Suprapubic skin (tissue), 4 donors: Measurements from ENCODE around the gene ZNF541.

Source experiments
- CTCF ChIP-seq, 2 donors: fragments of 200-600 bp in 1 of 2; fragments of 450-650 bp in 1 of 2; sonication (generic) in 1 of 2; IDR thresholded peaks; one replicate each; pipeline ENCODE4 v1.5.1; 2016 to 2019; ENCODE audit warnings: antibody characterized with exemption in 2 of 2, mild to moderate bottlenecking in 1 of 2, moderate library complexity in 1 of 2
- POLR2A ChIP-seq, 2 donors: fragments of 450-650 bp; IDR thresholded peaks; one replicate each; pipeline ENCODE4 v1.6.1; 2017; ENCODE audit warnings: antibody characterized with exemption in 2 of 2, mild to moderate bottlenecking in 2 of 2, moderate library complexity in 2 of 2
- POLR2AphosphoS5 ChIP-seq, 3 donors: sonication (generic); formaldehyde crosslinking; IDR thresholded peaks; one replicate each; pipeline ENCODE4 v1.6.1; 2017; ENCODE audit warnings: antibody characterized with exemption in 3 of 3

DNA sequence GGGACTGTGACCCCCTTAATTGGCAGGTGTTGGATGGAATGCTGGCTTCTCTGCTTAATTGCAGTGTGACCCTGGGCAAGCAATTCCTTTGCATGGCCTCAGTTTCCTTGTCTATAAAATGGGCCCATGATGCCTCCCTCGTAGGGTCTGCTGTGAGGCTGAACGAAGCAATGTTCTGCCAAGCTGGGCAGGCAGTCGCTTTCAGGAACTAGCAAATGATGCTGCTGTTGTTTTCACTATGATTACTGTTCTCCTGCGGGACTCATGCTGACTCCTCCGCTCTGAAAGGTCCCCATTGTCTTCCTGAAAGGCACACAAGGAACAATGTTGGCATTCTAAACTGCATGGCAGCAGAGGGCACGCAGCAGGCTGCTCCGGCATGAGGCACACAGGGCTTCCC, 42.8 kb upstream of the ZNF541 start:
- TF ChIP-seq CTCF (IDR thresholded peaks at IDR 0.05) (no peak), POLR2A (IDR thresholded peaks at IDR 0.05) (no peak), POLR2AphosphoS5 (IDR thresholded peaks at IDR 0.05) (no peak)
